ENCODE measurements around the gene MC1R. TPM values are rescaled to one million over a fixed set of nuclear protein-coding genes. Genes with fewer than 3 reads are reported as not detected.

The MC1R gene
- total RNA-seq, 1 experiment from 2014 or later = 34.3 TPM

DNA sequence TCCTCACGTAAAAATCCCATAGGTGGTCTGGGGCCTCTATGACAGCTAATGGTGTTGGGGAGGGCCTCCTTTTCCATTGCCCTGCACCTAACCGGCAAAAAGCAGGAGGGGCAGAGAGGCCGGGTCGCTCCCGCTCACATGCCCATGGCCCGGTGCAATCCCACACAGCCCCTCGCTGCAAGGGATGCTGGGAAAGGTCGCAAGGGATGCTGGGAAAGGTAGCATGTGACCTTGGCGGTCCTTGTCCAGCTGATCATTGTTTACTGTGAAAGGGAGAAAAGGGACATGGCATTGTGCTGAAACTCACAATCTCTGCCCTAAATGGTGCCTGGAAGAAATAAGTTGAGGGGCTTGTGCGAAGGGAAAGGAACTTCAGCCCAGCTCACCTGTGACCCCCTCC is 39.9 kb downstream of the MC1R start:
- no peaks in the 10 kb centered on the region for H3K4me1 ChIP-seq (replicated peaks; ENCODE audit: insufficient read depth)
- intact Hi-C loops (cut with micrococcal nuclease; ENCODE audit: unreplicated experiment) = no loop called here
- H3F3A ChIP-seq (ENCODE audit: insufficient read depth, low read depth) = no peaks in the 10 kb centered on the region
- POLR2A ChIA-PET (ENCODE audit: unreplicated experiment) = interaction anchor here (0.7 kb wide), 1 partner anchor 464 kb away, joined by 8 read pairs; no protein-coding TSS in a partner anchor
- no peak overlapping the region for H3K4me2 ChIP-seq
- TF ChIP-seq EZH2 (IDR thresholded peaks at IDR 0.05; ENCODE audit: low read depth) (no peak), CTCF (conservative IDR thresholded peaks at IDR 0.05) (no peak)
- no peaks in the 10 kb centered on the region for H3K27me3 ChIP-seq (ENCODE audit: insufficient read depth, low read depth)
- BruUV-seq (replicated peaks) = no TSS peak
- no peaks in the 10 kb centered on the region; the same call in 1 of the 2 replicates for H4K20me1 ChIP-seq (ENCODE audit: insufficient read depth)
- no peaks in the 10 kb centered on the region for H3K9me3 ChIP-seq (ENCODE audit: insufficient read depth, low read depth)
- H3K36me3 ChIP-seq (ENCODE audit: low read depth) = no peaks in the 10 kb centered on the region
- CTCF ChIA-PET = no interaction called here
- no peak overlapping the region for H2AFZ ChIP-seq
- no peaks in the 10 kb centered on the region for H3K79me2 ChIP-seq (ENCODE audit: low read depth)
- no peak for DNase-seq
- no peak overlapping the region for H3K4me3 ChIP-seq
- H3K9me2 ChIP-seq (ENCODE audit: insufficient read depth) = no peaks in the 10 kb centered on the region
- no peak overlapping the region for H3K27ac ChIP-seq

- Histone ChIP-seq H3K79me2 (ENCODE audit: low read depth) (no peaks in the 10 kb centered on the region), H3K4me3 (no peak overlapping the region), H3K9me2 (ENCODE audit: insufficient read depth) (no peaks in the 10 kb centered on the region), H3K4me2 (no peak overlapping the region), H3K27me3 (ENCODE audit: insufficient read depth, low read depth) (no peaks in the 10 kb centered on the region), H3K36me3 (ENCODE audit: low read depth) (no peaks in the 10 kb centered on the region), H3K9me3 (ENCODE audit: insufficient read depth, low read depth) (no peaks in the 10 kb centered on the region), H2AFZ (no peak overlapping the region), H4K20me1 (ENCODE audit: insufficient read depth) (no peaks in the 10 kb centered on the region), H3K4me1 (replicated peaks; ENCODE audit: insufficient read depth) (no peaks in the 10 kb centered on the region), H3K27ac (no peak overlapping the region), H3F3A (ENCODE audit: insufficient read depth, low read depth) (no peaks in the 10 kb centered on the region)
- no TSS peak for BruUV-seq (replicated peaks)
- intact Hi-C loops (cut with micrococcal nuclease; ENCODE audit: unreplicated experiment) = no loop called here
- no peak for DNase-seq
- CTCF ChIA-PET = no interaction called here
- TF ChIP-seq CTCF (conservative IDR thresholded peaks at IDR 0.05) (no peak), EZH2 (IDR thresholded peaks at IDR 0.05; ENCODE audit: low read depth) (no peak)
- POLR2A ChIA-PET (ENCODE audit: unreplicated experiment) = no interaction called here
These were observed 42.3 kb downstream of the MC1R start for GRCh38 chr16:89960966-89961365.

DNA sequence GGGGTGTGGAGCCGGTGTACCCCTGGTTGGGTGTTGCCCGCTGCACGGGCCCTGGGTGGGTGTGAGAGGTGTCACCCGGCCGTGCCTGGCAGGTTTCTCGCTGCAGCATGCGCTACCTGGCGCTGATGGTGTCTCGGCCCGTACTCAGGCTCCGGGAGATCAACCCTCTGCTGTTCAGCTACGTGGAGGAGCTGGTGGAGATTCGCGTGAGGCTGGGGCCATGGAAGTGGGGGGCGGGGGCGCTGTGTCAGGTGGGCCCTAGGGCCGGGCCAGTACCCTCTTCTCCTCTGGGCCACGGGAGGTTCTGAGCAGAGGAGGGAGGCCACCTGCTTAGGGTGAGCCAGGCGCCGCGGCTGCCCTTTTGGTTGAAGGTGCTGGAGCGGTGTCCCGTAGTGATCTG is 43.3 kb downstream of the MC1R start:
- Histone ChIP-seq H3K9me2 (ENCODE audit: insufficient read depth) (no peaks in the 10 kb centered on the region), H3K4me2 (no peak overlapping the region), H3K79me2 (ENCODE audit: low read depth) (no peaks in the 10 kb centered on the region), H3K4me3 (no peak overlapping the region), H3K36me3 (ENCODE audit: low read depth) (no peaks in the 10 kb centered on the region), H4K20me1 (ENCODE audit: insufficient read depth) (no peaks in the 10 kb centered on the region), H3K27me3 (ENCODE audit: insufficient read depth, low read depth) (no peaks in the 10 kb centered on the region), H3F3A (ENCODE audit: insufficient read depth, low read depth) (no peaks in the 10 kb centered on the region), H2AFZ (no peak overlapping the region), H3K4me1 (replicated peaks; ENCODE audit: insufficient read depth) (no peaks in the 10 kb centered on the region), H3K9me3 (ENCODE audit: insufficient read depth, low read depth) (no peaks in the 10 kb centered on the region), H3K27ac (no peak overlapping the region)
- no peak for DNase-seq
- TF ChIP-seq EZH2 (IDR thresholded peaks at IDR 0.05; ENCODE audit: low read depth) = no peak
- BruUV-seq (replicated peaks) = no TSS peak
- CTCF ChIA-PET = no interaction called here
- intact Hi-C loops (cut with micrococcal nuclease; ENCODE audit: unreplicated experiment) = no loop called here
- POLR2A ChIA-PET (ENCODE audit: unreplicated experiment) = interaction anchor here (0.6 kb wide), 1 partner anchor 34 kb away, joined by 4 read pairs; no protein-coding TSS in a partner anchor
